NB4 (cell line): ENCODE measurements around the gene CCDC106.

Experiments
- POLR2A ChIP-seq: IDR thresholded peaks from 2 replicates; pipeline ENCODE4 v1.6.1; 2011; ENCODE audit warnings: mild to moderate bottlenecking; ENCODE audit not compliant: insufficient read length; ENCODE audit errors: extremely low read depth
- TF ChIP-seq, protein P1 (sequence below): IDR thresholded peaks from 2 replicates; pipeline ENCODE4 v1.6.1; 2011; ENCODE audit warnings: low read depth, low read length
- TF ChIP-seq, protein P2 (sequence below): IDR thresholded peaks from one replicate; pipeline ENCODE4 v1.5.1; 2012; ENCODE audit warnings: low read depth, low read length

DNA sequence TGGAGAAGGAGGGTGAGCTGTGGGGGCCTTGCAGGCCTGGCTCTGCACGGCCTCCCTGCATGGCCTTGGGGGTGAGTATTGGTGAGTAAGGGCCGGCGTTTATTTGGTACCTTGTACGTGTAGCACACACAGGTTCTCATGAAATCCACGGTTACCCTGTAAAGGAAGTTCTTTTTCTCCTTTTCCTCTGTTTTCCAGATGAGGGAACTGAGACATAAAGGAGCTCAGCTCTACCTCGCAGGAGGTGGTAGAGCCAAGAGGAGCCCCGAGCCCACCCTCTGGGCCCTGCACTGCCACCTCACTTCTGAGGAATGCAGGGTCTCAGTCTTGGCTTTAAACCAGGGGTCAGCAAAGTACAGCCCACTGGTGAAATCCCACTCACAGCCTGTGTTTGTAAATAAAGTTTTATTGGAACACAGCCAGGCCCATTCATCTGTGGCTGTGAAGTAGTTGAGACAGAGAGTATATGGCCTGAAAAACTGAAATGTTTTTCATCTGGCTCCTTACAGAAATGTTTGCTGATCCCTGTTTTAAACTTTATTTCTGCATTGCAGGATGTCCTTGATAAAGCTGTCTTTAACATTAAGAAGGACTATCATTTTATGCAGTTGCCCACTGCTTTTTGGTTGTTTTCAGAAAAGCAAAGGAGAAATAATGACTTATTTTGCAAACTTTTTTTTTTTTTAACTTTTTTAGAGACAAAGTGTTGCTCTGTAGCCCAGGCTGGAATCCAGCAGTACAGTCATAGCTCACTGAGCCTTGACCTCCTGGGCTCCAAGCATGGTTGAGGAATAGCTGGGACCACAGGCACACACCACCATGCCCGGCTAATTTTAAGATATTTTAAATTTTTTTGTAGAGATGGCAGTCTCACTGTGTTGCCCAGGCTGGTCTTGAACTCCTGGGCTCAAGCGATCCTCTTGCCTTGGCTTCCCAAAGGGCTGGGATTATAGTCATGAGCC, 33.4 kb downstream of the CCDC106 start:
- TF ChIP-seq, protein P1, sequence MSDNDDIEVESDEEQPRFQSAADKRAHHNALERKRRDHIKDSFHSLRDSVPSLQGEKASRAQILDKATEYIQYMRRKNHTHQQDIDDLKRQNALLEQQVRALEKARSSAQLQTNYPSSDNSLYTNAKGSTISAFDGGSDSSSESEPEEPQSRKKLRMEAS: no peak
- TF ChIP-seq, protein P2, sequence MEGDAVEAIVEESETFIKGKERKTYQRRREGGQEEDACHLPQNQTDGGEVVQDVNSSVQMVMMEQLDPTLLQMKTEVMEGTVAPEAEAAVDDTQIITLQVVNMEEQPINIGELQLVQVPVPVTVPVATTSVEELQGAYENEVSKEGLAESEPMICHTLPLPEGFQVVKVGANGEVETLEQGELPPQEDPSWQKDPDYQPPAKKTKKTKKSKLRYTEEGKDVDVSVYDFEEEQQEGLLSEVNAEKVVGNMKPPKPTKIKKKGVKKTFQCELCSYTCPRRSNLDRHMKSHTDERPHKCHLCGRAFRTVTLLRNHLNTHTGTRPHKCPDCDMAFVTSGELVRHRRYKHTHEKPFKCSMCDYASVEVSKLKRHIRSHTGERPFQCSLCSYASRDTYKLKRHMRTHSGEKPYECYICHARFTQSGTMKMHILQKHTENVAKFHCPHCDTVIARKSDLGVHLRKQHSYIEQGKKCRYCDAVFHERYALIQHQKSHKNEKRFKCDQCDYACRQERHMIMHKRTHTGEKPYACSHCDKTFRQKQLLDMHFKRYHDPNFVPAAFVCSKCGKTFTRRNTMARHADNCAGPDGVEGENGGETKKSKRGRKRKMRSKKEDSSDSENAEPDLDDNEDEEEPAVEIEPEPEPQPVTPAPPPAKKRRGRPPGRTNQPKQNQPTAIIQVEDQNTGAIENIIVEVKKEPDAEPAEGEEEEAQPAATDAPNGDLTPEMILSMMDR: no peak
- no peak for TF ChIP-seq POLR2A
